Breast epithelium (tissue), 4 donors: Measurements from ENCODE around the gene PRKN. TPM values are rescaled to one million over a fixed set of nuclear protein-coding genes. Genes with fewer than 3 reads are reported as not detected.

Experiments
- DNase-seq, 2 donors: peaks; one replicate each; pipeline ENCODE4 v3.0.0-alpha.2; 2019; ENCODE audit warnings: low spot score in 2 of 2
- H3K27ac ChIP-seq, 2 donors: fragments of 200-600 bp; sonication (generic) in 1 of 2; one replicate each; pipeline ENCODE4 v1.5.1; 2016 to 2019; ENCODE audit warnings: mild to moderate bottlenecking in 1 of 2
- H3K27me3 ChIP-seq, 2 donors: fragments of 200-600 bp; sonication (generic) in 1 of 2; one replicate each; pipeline versions ENCODE4 v1.5.1 to v1.6.0; 2017 to 2019; ENCODE audit warnings: control low read depth in 1 of 2, mild to moderate bottlenecking in 1 of 2
- H3K36me3 ChIP-seq: fragments of 200-600 bp; one replicate; pipeline ENCODE4 v1.5.1; 2019
- H3K4me1 ChIP-seq, 2 donors: fragments of 200-600 bp; sonication (generic); one replicate each; pipeline ENCODE4 v1.5.1; 2016 to 2019; ENCODE audit warnings: control low read depth in 1 of 2
- H3K4me3 ChIP-seq, 3 donors: fragments of 200-600 bp; sonication (generic); 1 replicate in 2 of 3; 2 replicates in 1 of 3; pipeline ENCODE4 v1.5.1; 2016 to 2019; ENCODE audit warnings: mild to moderate bottlenecking in 3 of 3, moderate library complexity in 2 of 3
- H3K9me3 ChIP-seq, 2 donors: fragments of 200-600 bp; sonication (generic) in 1 of 2; one replicate each; pipeline ENCODE4 v1.5.1; 2016 to 2019; ENCODE audit warnings: control low read depth in 1 of 2
- CTCF ChIP-seq, 3 donors: fragments of 450-650 bp; IDR thresholded peaks; one replicate each; pipeline ENCODE4 v1.5.1; 2016 to 2017; ENCODE audit warnings: antibody characterized with exemption in 3 of 3, mild to moderate bottlenecking in 3 of 3, moderate library complexity in 3 of 3
- POLR2A ChIP-seq: fragments of 450-650 bp; IDR thresholded peaks from one replicate; pipeline ENCODE4 v1.6.1; 2016; ENCODE audit warnings: antibody characterized with exemption, mild to moderate bottlenecking, moderate library complexity
- POLR2AphosphoS5 ChIP-seq, 3 donors: sonication (generic); formaldehyde crosslinking; IDR thresholded peaks; one replicate each; pipeline ENCODE4 v1.6.1; 2017; ENCODE audit warnings: antibody characterized with exemption in 3 of 3
- intact Hi-C: fragments of 100-400 bp; cut with DNase I; formaldehyde crosslinking; loops from one replicate; pipeline ENCODE4 v1.15.1; 2023; ENCODE audit warnings: low total_unique reads
- total RNA-seq, 3 donors: library from RNA; depleted of rRNA; stranded (reverse); fragments of >200 nt; gene quantifications; one replicate each; pipeline ENCODE4 v1.1.0, GENCODE V29; 2016

PRKN gene
- total RNA-seq, 3 donors from 2014 or later: 7.2 to 19.0 (median 11.2) TPM

- H3K27ac ChIP-seq: no peak overlapping the region
- no peaks in the 10 kb centered on the region for H3K36me3 ChIP-seq
- TF ChIP-seq POLR2A: no peak
- no peak for TF ChIP-seq CTCF (IDR thresholded peaks at IDR 0.05)
- TF ChIP-seq POLR2AphosphoS5 (IDR thresholded peaks at IDR 0.05): no peak
- no peak for DNase-seq
- no peak overlapping the region for H3K4me3 ChIP-seq
- intact Hi-C loops: no loop called here
- H3K9me3 ChIP-seq: no peaks in the 10 kb centered on the region
- H3K4me1 ChIP-seq: no peaks in the 10 kb centered on the region
- H3K27me3 ChIP-seq: no peaks in the 10 kb centered on the region
Measured at GRCh38 chr6:162688751-162689345, 38.7 kb downstream of the PRKN start.

- Histone ChIP-seq H3K4me1 (no peaks in the 10 kb centered on the region), H3K9me3 (no peaks in the 10 kb centered on the region), H3K36me3 (no peaks in the 10 kb centered on the region), H3K4me3 (no peak overlapping the region), H3K27me3 (no peaks in the 10 kb centered on the region), H3K27ac (no peak overlapping the region)
- intact Hi-C loops: no loop called here
- no peak for DNase-seq
- TF ChIP-seq POLR2A (no peak), POLR2AphosphoS5 (IDR thresholded peaks at IDR 0.05) (no peak), CTCF (IDR thresholded peaks at IDR 0.05) (no peak)
Measured at GRCh38 chr6:162685586-162685985, 42.0 kb downstream of the PRKN start.

GRCh38 chr6:162684961-162685360 lies 42.6 kb downstream of the PRKN start:
- H3K27ac ChIP-seq: no peak overlapping the region
- intact Hi-C loops: no loop called here
- no peaks in the 10 kb centered on the region for H3K27me3 ChIP-seq
- H3K9me3 ChIP-seq: no peaks in the 10 kb centered on the region
- no peaks in the 10 kb centered on the region for H3K36me3 ChIP-seq
- DNase-seq: no peak
- H3K4me1 ChIP-seq: no peaks in the 10 kb centered on the region
- H3K4me3 ChIP-seq: no peak overlapping the region
- TF ChIP-seq CTCF (IDR thresholded peaks at IDR 0.05) (no peak), POLR2AphosphoS5 (IDR thresholded peaks at IDR 0.05) (no peak), POLR2A (no peak)

GRCh38 chr6:162684052-162684451 lies 43.5 kb downstream of the PRKN start:
- H3K27me3 ChIP-seq: no peaks in the 10 kb centered on the region
- H3K9me3 ChIP-seq: no peaks in the 10 kb centered on the region
- no peak for DNase-seq
- no peak overlapping the region for H3K27ac ChIP-seq
- TF ChIP-seq POLR2A (no peak), CTCF (IDR thresholded peaks at IDR 0.05) (no peak), POLR2AphosphoS5 (IDR thresholded peaks at IDR 0.05) (no peak)
- intact Hi-C loops: no loop called here
- no peaks in the 10 kb centered on the region for H3K4me1 ChIP-seq
- no peak overlapping the region for H3K4me3 ChIP-seq
- H3K36me3 ChIP-seq: no peaks in the 10 kb centered on the region

GRCh38 chr6:162683135-162683534 lies 44.4 kb downstream of the PRKN start:
- no peak for DNase-seq
- intact Hi-C loops: no loop called here
- Histone ChIP-seq H3K4me3 (no peak overlapping the region), H3K36me3 (no peaks in the 10 kb centered on the region), H3K27me3 (no peaks in the 10 kb centered on the region), H3K27ac (no peak overlapping the region), H3K4me1 (no peaks in the 10 kb centered on the region), H3K9me3 (no peaks in the 10 kb centered on the region)
- no peak for TF ChIP-seq POLR2AphosphoS5 (IDR thresholded peaks at IDR 0.05)
- no peak for TF ChIP-seq POLR2A
- TF ChIP-seq CTCF (IDR thresholded peaks at IDR 0.05): no peak
